Naive thymus-derived CD8-positive, alpha-beta T cell (primary cell): ENCODE data around the gene FOXN4. TPM values are rescaled to one million over a fixed set of nuclear protein-coding genes. Genes with fewer than 3 reads are reported as not detected.

Experiments used
- ATAC-seq, 2 donors: fragments of 150-1000 bp; cut with Tn5 transposase in 1 of 2; sonication (Bioruptor Pico), chemical (Tn5 transposase) in 1 of 2; 1 replicate in 1 of 2; 2 replicates in 1 of 2; pipeline ENCODE4 v1.10.0; 2021; ENCODE audit warnings: mild to moderate bottlenecking in 2 of 2, moderate library complexity in 2 of 2
- POLR2A ChIA-PET: fragments of 350-600 bp; sonication (Branson Sonifier 250); formaldehyde crosslinking; loops from one replicate; lab custom pipeline; 2021; ENCODE audit warnings: antibody characterized with exemption; lab: Charles Lee
- DNase-seq, 10 donors: peaks; one replicate each; pipeline versions ENCODE4 v3.0.0 to v3.0.0-alpha.2; 2020 to 2022
- H3K27ac Mint-ChIP-seq, 10 donors: one replicate each; pipeline ENCODE4 v1.8.0; 2020 to 2022; ENCODE audit warnings: mild to moderate bottlenecking in 10 of 10, mixed read lengths in 10 of 10, moderate library complexity in 4 of 10, inconsistent platforms in 1 of 10
- H3K27me3 Mint-ChIP-seq, 5 donors: one replicate each; pipeline ENCODE4 v1.8.0; 2021 to 2022; ENCODE audit warnings: mixed read lengths in 5 of 5
- H3K36me3 Mint-ChIP-seq, 3 donors: one replicate each; pipeline ENCODE4 v1.8.0; 2020 to 2022; ENCODE audit warnings: mixed read lengths in 3 of 3, mild to moderate bottlenecking in 2 of 3, inconsistent platforms in 1 of 3
- H3K4me1 Mint-ChIP-seq, 4 donors: one replicate each; pipeline ENCODE4 v1.8.0; 2021 to 2022; ENCODE audit warnings: mixed read lengths in 4 of 4
- H3K4me3 Mint-ChIP-seq, 10 donors: one replicate each; pipeline ENCODE4 v1.8.0; 2020 to 2022; ENCODE audit warnings: mild to moderate bottlenecking in 10 of 10, mixed read lengths in 10 of 10, moderate library complexity in 6 of 10, inconsistent platforms in 1 of 10
- H3K9me3 Mint-ChIP-seq, 9 donors: one replicate each; pipeline ENCODE4 v1.8.0; 2020 to 2022; ENCODE audit warnings: mixed read lengths in 9 of 9, mild to moderate bottlenecking in 3 of 9, inconsistent platforms in 1 of 9, moderate library complexity in 1 of 9
- polyA plus RNA-seq, 3 donors: library from polyadenylated mRNA; unstranded; fragments of 300-500 nt; fragmentation: Illumina TruSeq; gene quantifications; one replicate each; pipeline ENCODE4 v1.2.3, GENCODE V29; 2021
- total RNA-seq, 8 experiments: library from RNA in 2 of 8; stranded (reverse) in 2 of 8; gene quantifications; one replicate each; pipeline ENCODE4 v1.2.3 and lab custom pipeline; 2021 to 2026

FOXN4 gene
- total and polyA plus RNA-seq, 5 experiments from 2014 or later, result 0.29 TPM; not detected in 4

GRCh38 chr12:109241936-109242335 lies 67.1 kb downstream of the FOXN4 start:
- H3K27me3 Mint-ChIP-seq, result no peaks in the 10 kb centered on the region

GRCh38 chr12:109240365-109240764 lies 68.7 kb downstream of the FOXN4 start:
- no peak for DNase-seq
- no peak overlapping the region for H3K4me3 Mint-ChIP-seq
- no peaks in the 10 kb centered on the region for H3K9me3 Mint-ChIP-seq
- POLR2A ChIA-PET, result no interaction called here
- H3K27me3 Mint-ChIP-seq, result no peaks in the 10 kb centered on the region
- no peak for ATAC-seq
- H3K4me1 Mint-ChIP-seq, result no peaks in the 10 kb centered on the region
- H3K36me3 Mint-ChIP-seq, result peaks cover 10 to 74% (median 28%) of the 10 kb centered on the region in 3 donors
- H3K27ac Mint-ChIP-seq, result no peak overlapping the region

More at GRCh38 chr12:109241936-109242335, 67.1 kb downstream of the FOXN4 start:
- no peak for ATAC-seq
- H3K4me1 Mint-ChIP-seq, result no peaks in the 10 kb centered on the region
- H3K36me3 Mint-ChIP-seq, result peaks cover 10 to 77% (median 32%) of the 10 kb centered on the region in 3 donors
- no peak overlapping the region for H3K27ac Mint-ChIP-seq
- POLR2A ChIA-PET, result no interaction called here
- no peak for DNase-seq
- no peak overlapping the region for H3K4me3 Mint-ChIP-seq
- H3K9me3 Mint-ChIP-seq, result no peaks in the 10 kb centered on the region

GRCh38 chr12:109239691-109240090 lies 69.4 kb downstream of the FOXN4 start:
- no peak overlapping the region for H3K4me3 Mint-ChIP-seq
- H3K4me1 Mint-ChIP-seq, result no peaks in the 10 kb centered on the region
- H3K27ac Mint-ChIP-seq, result no peak overlapping the region
- ATAC-seq (no peak), DNase-seq (no peak)
- H3K36me3 Mint-ChIP-seq, result peaks cover 10 to 73% (median 34%) of the 10 kb centered on the region in 3 donors
- H3K27me3 Mint-ChIP-seq, result no peaks in the 10 kb centered on the region
- POLR2A ChIA-PET, result no interaction called here
- H3K9me3 Mint-ChIP-seq, result no peaks in the 10 kb centered on the region

GRCh38 chr12:109239179-109239578 lies 69.9 kb downstream of the FOXN4 start:
- no peak for ATAC-seq
- H3K9me3 Mint-ChIP-seq, result no peaks in the 10 kb centered on the region
- no peaks in the 10 kb centered on the region for H3K27me3 Mint-ChIP-seq
- POLR2A ChIA-PET, result no interaction called here
- peaks cover 10 to 73% (median 32%) of the 10 kb centered on the region in 3 donors for H3K36me3 Mint-ChIP-seq
- DNase-seq, result no peak
- H3K4me1 Mint-ChIP-seq, result no peaks in the 10 kb centered on the region
- H3K4me3 Mint-ChIP-seq, result no peak overlapping the region
- H3K27ac Mint-ChIP-seq, result peak overlapping the region in 1 of 10 donors; percentile 7

- no peaks in the 10 kb centered on the region for H3K9me3 Mint-ChIP-seq
- no peak overlapping the region for H3K27ac Mint-ChIP-seq
- POLR2A ChIA-PET, result no interaction called here
Measured at GRCh38 chr12:109236257-109236656, 72.8 kb downstream of the FOXN4 start.

GRCh38 chr12:109234012-109234411 lies 75.1 kb downstream of the FOXN4 start:
- H3K9me3 Mint-ChIP-seq, result no peaks in the 10 kb centered on the region
- POLR2A ChIA-PET, result no interaction called here
- no peak overlapping the region for H3K4me3 Mint-ChIP-seq
- H3K27me3 Mint-ChIP-seq, result no peaks in the 10 kb centered on the region
- DNase-seq, result no peak
- no peaks in the 10 kb centered on the region for H3K4me1 Mint-ChIP-seq
- H3K36me3 Mint-ChIP-seq, result peaks cover 0 to 66% (median 17%) of the 10 kb centered on the region in 3 donors
- H3K27ac Mint-ChIP-seq, result no peak overlapping the region
- ATAC-seq, result no peak

More at GRCh38 chr12:109236257-109236656, 72.8 kb downstream of the FOXN4 start:
- ATAC-seq, result no peak
- Mint-ChIP-seq H3K4me3 (no peak overlapping the region), H3K4me1 (no peaks in the 10 kb centered on the region), H3K36me3 (peaks cover 7 to 63% (median 23%) of the 10 kb centered on the region in 3 donors), H3K27me3 (no peaks in the 10 kb centered on the region)
- DNase-seq, result no peak

GRCh38 chr12:109232731-109233130 lies 76.4 kb downstream of the FOXN4 start:
- no peaks in the 10 kb centered on the region for H3K4me1 Mint-ChIP-seq
- no peaks in the 10 kb centered on the region for H3K27me3 Mint-ChIP-seq
- H3K9me3 Mint-ChIP-seq, result no peaks in the 10 kb centered on the region
- peaks cover 0 to 68% (median 16%) of the 10 kb centered on the region in 3 donors for H3K36me3 Mint-ChIP-seq
- H3K27ac Mint-ChIP-seq, result peak overlapping the region in 1 of 10 donors; percentile 26
- no peak for ATAC-seq
- H3K4me3 Mint-ChIP-seq, result no peak overlapping the region
- no peak for DNase-seq
- POLR2A ChIA-PET, result interaction anchor here (0.9 kb wide), 1 partner anchor 19 kb away, joined by 3 read pairs; no protein-coding TSS in a partner anchor

- no peaks in the 10 kb centered on the region for H3K9me3 Mint-ChIP-seq
- H3K4me3 Mint-ChIP-seq, result no peak overlapping the region
- peaks cover 0 to 60% (median 12%) of the 10 kb centered on the region in 3 donors for H3K36me3 Mint-ChIP-seq
- DNase-seq, result no peak
- no peaks in the 10 kb centered on the region for H3K4me1 Mint-ChIP-seq
- POLR2A ChIA-PET, result no interaction called here
- no peak overlapping the region for H3K27ac Mint-ChIP-seq
- H3K27me3 Mint-ChIP-seq, result no peaks in the 10 kb centered on the region
- ATAC-seq, result no peak
Measured at GRCh38 chr12:109230193-109230592, 78.9 kb downstream of the FOXN4 start.

GRCh38 chr12:109228664-109229063 lies 80.4 kb downstream of the FOXN4 start:
- H3K9me3 Mint-ChIP-seq, result no peaks in the 10 kb centered on the region
- no peaks in the 10 kb centered on the region for H3K4me1 Mint-ChIP-seq
- DNase-seq, result no peak
- POLR2A ChIA-PET, result no interaction called here
- ATAC-seq, result no peak
- H3K36me3 Mint-ChIP-seq, result peaks cover 0 to 66% (median 20%) of the 10 kb centered on the region in 3 donors
- no peaks in the 10 kb centered on the region for H3K27me3 Mint-ChIP-seq
- H3K4me3 Mint-ChIP-seq, result no peak overlapping the region
- no peak overlapping the region for H3K27ac Mint-ChIP-seq

Other genes starting within 250 kb of the FOXN4 start
- 10 to 100 TPM; 20.8 to 23.2 TPM for gene ALKBH2, start 215.8 kb downstream of the FOXN4 start, total RNA-seq
- 10 to 100 TPM; 11.5 to 22.5 (median 19.1) TPM for gene ALKBH2, start 215.8 kb downstream of the FOXN4 start, polyA plus RNA-seq
- 10 to 100 TPM; 13.6 to 15.0 TPM for gene UNG, start 211.7 kb downstream of the FOXN4 start, total RNA-seq
- 10 to 100 TPM; 21.0 to 26.8 (median 24.0) TPM for gene UNG, start 211.7 kb downstream of the FOXN4 start, polyA plus RNA-seq
- gene ACACB, start 192.7 kb downstream of the FOXN4 start, total RNA-seq, result 10 to 100 TPM; 40.4 to 43.3 TPM
- 1 to 10 TPM; 1.1 to 3.9 (median 2.9) TPM for gene ACACB, start 192.7 kb downstream of the FOXN4 start, polyA plus RNA-seq
- not detected for gene MYO1H, start 38.6 kb upstream of the FOXN4 start, total RNA-seq
- not detected for gene MYO1H, start 38.6 kb upstream of the FOXN4 start, polyA plus RNA-seq
- 10 to 100 TPM; 25.8 to 30.0 TPM for gene KCTD10, start 168.0 kb upstream of the FOXN4 start, total RNA-seq
- 10 to 100 TPM; 16.3 to 21.6 (median 20.0) TPM for gene KCTD10, start 168.0 kb upstream of the FOXN4 start, polyA plus RNA-seq
- 10 to 100 TPM; 46.9 to 48.7 TPM for gene UBE3B, start 168.3 kb upstream of the FOXN4 start, total RNA-seq
- 10 to 100 TPM; 14.0 to 19.4 (median 17.1) TPM for gene UBE3B, start 168.3 kb upstream of the FOXN4 start, polyA plus RNA-seq